Calu3 (cell line): ENCODE measurements around the gene PSMB5. TPM values are rescaled to one million over a fixed set of nuclear protein-coding genes. Genes with fewer than 3 reads are reported as not detected.
"Not testable (repeated sequence)": the region's sequence is repeated elsewhere in the genome, so short reads cannot be mapped to it uniquely, and the experiment has no call there.

Experiments
- BruUV-seq: library from RNA; stranded (reverse); fragments of 400-500 nt; replicated peaks from 2 replicates; lab custom pipeline; 2021; lab: Mats Ljungman, UMichigan
- CTCF ChIA-PET: fragments of 300-600 bp; sonication (Branson Sonifier 250); formaldehyde crosslinking; loops from one replicate; lab custom pipeline; 2022; ENCODE audit warnings: antibody characterized with exemption; lab: Charles Lee
- DNase-seq: peaks from one replicate; pipeline ENCODE4 v3.0.0; 2022
- H3K27ac Mint-ChIP-seq: one replicate; pipeline ENCODE4 v1.8.0; 2022; ENCODE audit warnings: mixed read lengths; ENCODE audit not compliant: unreplicated experiment
- H3K27me3 Mint-ChIP-seq: one replicate; pipeline ENCODE4 v1.8.0; 2022; ENCODE audit warnings: mixed read lengths; ENCODE audit not compliant: unreplicated experiment
- H3K36me3 Mint-ChIP-seq: one replicate; pipeline ENCODE4 v1.8.0; 2022; ENCODE audit warnings: mild to moderate bottlenecking, moderate library complexity, mixed read lengths; ENCODE audit not compliant: insufficient read depth, unreplicated experiment
- H3K4me1 Mint-ChIP-seq: one replicate; pipeline ENCODE4 v1.8.0; 2022; ENCODE audit warnings: mild to moderate bottlenecking, low read depth, mixed read lengths; ENCODE audit not compliant: unreplicated experiment
- H3K4me3 Mint-ChIP-seq: one replicate; pipeline ENCODE4 v1.8.0; 2022; ENCODE audit warnings: mild to moderate bottlenecking, low read depth, moderate library complexity, mixed read lengths; ENCODE audit not compliant: unreplicated experiment
- H3K9me3 Mint-ChIP-seq: one replicate; pipeline ENCODE4 v1.8.0; 2022; ENCODE audit warnings: low read depth, mixed read lengths; ENCODE audit not compliant: unreplicated experiment
- intact Hi-C: fragments of 100-400 bp; cut with micrococcal nuclease; formaldehyde crosslinking; loops from one replicate; pipeline ENCODE4 v1.10.0; 2022; ENCODE audit not compliant: unreplicated experiment
- total RNA-seq: library from RNA; stranded (reverse); gene quantifications from 2 replicates; pipeline ENCODE4 v1.2.3, GENCODE V29; 2022
- TF ChIP-seq, protein P1 (sequence below): fragments of 200-600 bp; IDR thresholded peaks from one replicate; pipeline ENCODE4 v1.8.0; 2022; ENCODE audit warnings: antibody characterized with exemption; ENCODE audit not compliant: unreplicated experiment

PSMB5 gene
- total RNA-seq, 1 experiment from 2014 or later: 121 TPM

DNA sequence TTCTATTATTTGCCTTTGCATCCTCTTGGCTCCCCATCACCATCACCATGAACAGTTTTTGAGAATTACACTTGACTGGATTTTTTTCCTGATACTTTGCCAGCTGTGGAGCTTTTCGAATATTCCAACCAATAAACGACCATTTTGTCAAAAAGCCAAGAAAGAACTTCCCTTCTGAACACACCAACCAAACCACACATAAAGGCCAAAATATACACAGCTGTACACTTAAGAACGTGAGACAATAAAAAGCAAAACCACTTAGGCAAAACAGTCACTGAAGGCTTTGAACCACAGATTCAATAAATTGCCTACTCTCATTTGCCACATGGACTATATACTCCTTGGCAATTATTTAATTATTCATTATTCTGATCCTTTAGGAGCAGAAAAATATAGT lies 25.9 kb downstream of the PSMB5 start:
- Mint-ChIP-seq H3K4me1 (peaks cover 18% of the 10 kb centered on the region), H3K36me3 (peaks cover 29% of the 10 kb centered on the region), H3K27me3 (no peaks in the 10 kb centered on the region), H3K9me3 (no peaks in the 10 kb centered on the region), H3K27ac (no peak overlapping the region), H3K4me3 (peak overlapping the region; percentile 79)
- BruUV-seq: no TSS peak
- CTCF ChIA-PET: no interaction called here
- no peak for DNase-seq
- intact Hi-C loops: no loop called here
- TF ChIP-seq, protein P1, sequence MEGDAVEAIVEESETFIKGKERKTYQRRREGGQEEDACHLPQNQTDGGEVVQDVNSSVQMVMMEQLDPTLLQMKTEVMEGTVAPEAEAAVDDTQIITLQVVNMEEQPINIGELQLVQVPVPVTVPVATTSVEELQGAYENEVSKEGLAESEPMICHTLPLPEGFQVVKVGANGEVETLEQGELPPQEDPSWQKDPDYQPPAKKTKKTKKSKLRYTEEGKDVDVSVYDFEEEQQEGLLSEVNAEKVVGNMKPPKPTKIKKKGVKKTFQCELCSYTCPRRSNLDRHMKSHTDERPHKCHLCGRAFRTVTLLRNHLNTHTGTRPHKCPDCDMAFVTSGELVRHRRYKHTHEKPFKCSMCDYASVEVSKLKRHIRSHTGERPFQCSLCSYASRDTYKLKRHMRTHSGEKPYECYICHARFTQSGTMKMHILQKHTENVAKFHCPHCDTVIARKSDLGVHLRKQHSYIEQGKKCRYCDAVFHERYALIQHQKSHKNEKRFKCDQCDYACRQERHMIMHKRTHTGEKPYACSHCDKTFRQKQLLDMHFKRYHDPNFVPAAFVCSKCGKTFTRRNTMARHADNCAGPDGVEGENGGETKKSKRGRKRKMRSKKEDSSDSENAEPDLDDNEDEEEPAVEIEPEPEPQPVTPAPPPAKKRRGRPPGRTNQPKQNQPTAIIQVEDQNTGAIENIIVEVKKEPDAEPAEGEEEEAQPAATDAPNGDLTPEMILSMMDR: no peak

DNA sequence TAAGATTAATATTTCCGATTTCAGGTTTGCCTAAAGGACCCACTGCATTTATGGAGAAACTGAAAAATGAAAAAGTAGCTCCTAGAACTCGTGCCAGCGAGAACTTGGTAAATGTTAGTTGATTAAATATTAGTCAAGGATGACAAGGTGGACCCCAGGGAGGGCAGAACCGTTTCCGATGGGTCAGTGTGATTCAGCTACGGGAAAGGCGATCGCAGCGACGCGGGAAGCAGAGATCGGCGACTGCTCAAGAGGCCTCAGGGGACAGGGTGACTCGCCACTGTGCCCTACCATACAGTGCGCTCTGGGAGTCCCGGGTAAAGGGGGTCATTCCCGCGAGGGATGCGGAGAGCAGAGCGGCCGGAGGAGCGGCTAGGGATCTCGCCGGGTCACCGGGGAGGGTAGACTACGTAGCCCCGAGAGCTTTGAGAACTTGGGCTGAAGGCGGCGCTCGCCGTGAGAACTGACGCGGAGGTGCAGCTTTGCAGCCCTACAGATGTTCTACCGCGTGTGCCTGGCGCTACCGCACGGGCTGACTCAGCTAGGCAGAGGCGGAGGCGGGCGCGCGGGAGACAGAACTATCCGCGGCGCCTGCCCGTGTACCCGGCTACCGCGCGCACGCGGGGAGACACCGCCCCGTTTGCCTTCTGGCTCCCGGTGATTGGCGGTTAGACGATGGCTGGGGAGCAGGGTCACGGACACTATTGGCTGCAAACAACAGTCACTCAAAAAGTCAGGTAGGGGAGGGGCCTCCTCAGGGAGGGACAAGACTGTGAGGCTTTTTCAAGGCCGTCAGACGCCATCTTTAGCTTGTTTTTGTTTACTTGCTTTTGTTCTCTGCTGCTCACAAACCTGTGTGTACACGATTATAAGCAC lies 27.9 kb downstream of the PSMB5 start:
- H3K4me3 Mint-ChIP-seq: peak overlapping the region; percentile 95
- peak overlapping the region; percentile 96 for H3K27ac Mint-ChIP-seq
- no peaks in the 10 kb centered on the region for H3K27me3 Mint-ChIP-seq
- intact Hi-C loops: no loop called here
- DNase-seq: peak; percentile 96
- peaks cover 29% of the 10 kb centered on the region for H3K36me3 Mint-ChIP-seq
- CTCF ChIA-PET: interaction anchor here (0.6 to 2.1 kb wide), 14 partner anchors 9 to 294 kb away, joined by 3 to 28 read pairs (median 5); partner anchors contain the start of genes AJUBA, CDH24, HAUS4 and PRMT5
- TF ChIP-seq, protein P1: no peak
- BruUV-seq: no TSS peak
- H3K9me3 Mint-ChIP-seq: no peaks in the 10 kb centered on the region
- peaks cover 18% of the 10 kb centered on the region for H3K4me1 Mint-ChIP-seq

DNA sequence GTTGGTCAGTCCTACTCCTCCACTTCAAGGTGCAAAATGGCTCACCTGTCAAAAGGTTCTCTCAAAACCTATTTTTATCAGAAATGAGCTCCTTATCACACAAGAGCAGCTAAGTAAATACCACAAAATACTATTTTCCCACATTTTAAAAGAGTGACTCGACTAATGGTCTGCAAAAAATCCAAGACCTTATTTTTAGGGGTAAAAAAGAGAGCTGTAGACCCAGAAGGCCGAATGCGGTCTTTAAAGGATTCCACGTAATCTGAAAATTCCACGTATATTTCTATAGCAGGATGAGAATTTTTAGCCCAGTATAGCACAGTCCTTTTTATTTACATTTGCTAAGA lies 28.5 kb downstream of the PSMB5 start:
- peaks cover 25% of the 10 kb centered on the region for H3K36me3 Mint-ChIP-seq
- H3K27me3 Mint-ChIP-seq: no peaks in the 10 kb centered on the region
- intact Hi-C loops: no loop called here
- peaks cover 18% of the 10 kb centered on the region for H3K4me1 Mint-ChIP-seq
- H3K27ac Mint-ChIP-seq: peak overlapping the region; percentile 96
- peak overlapping the region; percentile 95 for H3K4me3 Mint-ChIP-seq
- no peak for DNase-seq
- no TSS peak for BruUV-seq
- CTCF ChIA-PET: interaction anchor here (0.6 to 2.1 kb wide), 8 partner anchors 10 to 52 kb away, joined by 3 to 28 read pairs (median 6); partner anchors contain the start of genes AJUBA, CDH24 and HAUS4
- no peaks in the 10 kb centered on the region for H3K9me3 Mint-ChIP-seq
- TF ChIP-seq, protein P1: no peak

DNA sequence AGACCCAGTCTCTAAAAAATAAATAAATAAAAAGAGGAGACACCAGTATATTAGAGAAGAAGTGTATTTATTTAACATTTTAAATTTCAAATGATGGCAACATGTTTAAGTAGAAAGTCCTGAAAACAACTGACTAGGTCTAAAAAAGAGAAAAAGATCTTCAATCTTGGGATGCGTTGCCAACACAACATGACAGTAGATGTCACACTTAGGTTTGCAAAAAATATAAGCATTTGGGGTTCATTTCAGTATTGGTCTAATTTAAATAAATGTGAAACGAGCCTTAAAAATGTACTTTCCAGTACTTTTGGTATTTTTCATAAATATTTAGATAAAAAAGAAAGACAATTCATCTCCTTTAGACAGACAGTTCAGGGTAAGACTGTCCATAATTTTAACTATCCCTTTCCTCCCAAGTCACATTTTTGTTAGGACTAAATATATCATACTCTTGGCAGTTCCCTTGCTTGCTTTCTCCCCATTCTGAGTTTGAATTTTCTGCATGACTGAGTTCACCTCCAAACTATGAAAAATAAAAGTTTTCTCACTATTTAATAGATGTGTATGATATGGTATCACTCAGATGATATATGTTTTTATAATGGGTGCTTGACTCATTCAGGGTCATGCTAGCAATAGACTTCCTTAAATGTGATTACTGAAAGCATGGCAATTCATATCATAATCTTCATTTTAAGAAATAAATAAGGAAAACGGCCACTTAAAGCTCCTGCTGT lies 29.1 kb downstream of the PSMB5 start:
- Mint-ChIP-seq H3K4me1 (peaks cover 18% of the 10 kb centered on the region), H3K27ac (peak overlapping the region; percentile 96), H3K36me3 (peaks cover 24% of the 10 kb centered on the region), H3K4me3 (peak overlapping the region; percentile 95), H3K27me3 (no peaks in the 10 kb centered on the region), H3K9me3 (no peaks in the 10 kb centered on the region)
- TF ChIP-seq, protein P1: no peak
- CTCF ChIA-PET: interaction anchor here (1.9 to 2.1 kb wide), 3 partner anchors 10 to 52 kb away, joined by 6 to 28 read pairs (median 15); partner anchors contain the start of gene CDH24
- DNase-seq: no peak
- no TSS peak for BruUV-seq
- intact Hi-C loops: no loop called here

DNA sequence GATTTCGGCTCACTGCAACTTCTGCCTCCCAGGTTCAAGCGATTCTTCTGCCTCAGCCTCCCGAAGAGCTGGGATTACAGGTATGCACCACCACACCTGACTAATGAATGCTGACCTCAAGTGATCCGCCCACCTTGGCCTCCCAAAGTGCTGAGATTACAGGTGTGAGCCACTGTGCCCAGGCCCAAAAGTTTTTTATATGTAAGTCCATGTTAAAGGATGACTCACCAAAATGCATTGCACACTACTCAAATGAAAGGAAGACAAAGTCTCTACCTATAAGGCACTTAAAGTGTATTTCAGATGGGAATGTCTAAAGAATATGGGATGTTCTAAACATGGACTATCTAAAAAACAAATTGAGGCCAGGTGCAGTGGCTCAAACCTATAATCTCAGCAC lies 30.4 kb downstream of the PSMB5 start:
- BruUV-seq, DNase-seq, H3K27ac Mint-ChIP-seq, H3K9me3 Mint-ChIP-seq, intact Hi-C loops, H3K27me3 Mint-ChIP-seq, H3K4me3 Mint-ChIP-seq, CTCF ChIA-PET: not testable (repeated sequence)
- Mint-ChIP-seq H3K4me1 (peaks cover 18% of the 10 kb centered on the region), H3K36me3 (peaks cover 14% of the 10 kb centered on the region)
